Measurements from ENCODE around the gene PIEZO1. TPM values are rescaled to one million over a fixed set of nuclear protein-coding genes. Genes with fewer than 3 reads are reported as not detected.

PIEZO1 gene
- total RNA-seq, 6 experiments from 2014 or later = 238 to 293 (median 264) TPM

- Mint-ChIP-seq H3K27ac (peak overlapping the region; percentile 8; the same call in 1 of the 2 replicates), H3K4me1 (ENCODE audit: low read depth) (peaks cover 52% of the 10 kb centered on the region), H3K9me3 (no peaks in the 10 kb centered on the region), H3K27me3 (ENCODE audit: insufficient read depth) (peaks cover 2% of the 10 kb centered on the region), H3K36me3 (ENCODE audit: low read depth) (peaks cover 11% of the 10 kb centered on the region; the same call in 1 of the 2 replicates), H3K4me3 (no peak overlapping the region)
- no peak for TF ChIP-seq CTCF (IDR thresholded peaks at IDR 0.05)
- no peak for DNase-seq
Measured at GRCh38 chr16:88766975-88767374, 18.0 kb downstream of the PIEZO1 start.

GRCh38 chr16:88764913-88765349 is 20.1 kb downstream of the PIEZO1 start:
- TF ChIP-seq CTCF (IDR thresholded peaks at IDR 0.05) = no peak
- Mint-ChIP-seq H3K4me1 (ENCODE audit: low read depth) (peaks cover 46% of the 10 kb centered on the region), H3K27ac (no peak overlapping the region), H3K36me3 (ENCODE audit: low read depth) (peaks cover 11% of the 10 kb centered on the region; the same call in 1 of the 2 replicates), H3K4me3 (no peak overlapping the region; the same call in 1 of the 2 replicates), H3K27me3 (ENCODE audit: insufficient read depth) (peaks cover 2% of the 10 kb centered on the region), H3K9me3 (no peaks in the 10 kb centered on the region)
- DNase-seq = peak; percentile 56

GRCh38 chr16:88764080-88764479 is 20.9 kb downstream of the PIEZO1 start:
- H3K4me1 Mint-ChIP-seq (ENCODE audit: low read depth) = peaks cover 45% of the 10 kb centered on the region
- peaks cover 11% of the 10 kb centered on the region; the same call in 1 of the 2 replicates for H3K36me3 Mint-ChIP-seq (ENCODE audit: low read depth)
- H3K9me3 Mint-ChIP-seq = no peaks in the 10 kb centered on the region
- peaks cover 2% of the 10 kb centered on the region for H3K27me3 Mint-ChIP-seq (ENCODE audit: insufficient read depth)
- TF ChIP-seq CTCF (IDR thresholded peaks at IDR 0.05) = no peak
- no peak overlapping the region for H3K27ac Mint-ChIP-seq
- H3K4me3 Mint-ChIP-seq = no peak overlapping the region
- no peak for DNase-seq

- H3K9me3 Mint-ChIP-seq = no peaks in the 10 kb centered on the region
- H3K36me3 Mint-ChIP-seq (ENCODE audit: low read depth) = peaks cover 14% of the 10 kb centered on the region
- no peak for TF ChIP-seq CTCF (IDR thresholded peaks at IDR 0.05)
- H3K27me3 Mint-ChIP-seq (ENCODE audit: insufficient read depth) = peaks cover 2% of the 10 kb centered on the region
- H3K4me1 Mint-ChIP-seq (ENCODE audit: low read depth) = peaks cover 47% of the 10 kb centered on the region
- no peak for DNase-seq
- peak overlapping the region; percentile 42 for H3K27ac Mint-ChIP-seq
- H3K4me3 Mint-ChIP-seq = no peak overlapping the region
Measured at GRCh38 chr16:88763502-88764053, 21.4 kb downstream of the PIEZO1 start.

- Mint-ChIP-seq H3K9me3 (no peaks in the 10 kb centered on the region), H3K4me1 (ENCODE audit: low read depth) (peaks cover 51% of the 10 kb centered on the region), H3K27ac (no peak overlapping the region), H3K36me3 (ENCODE audit: low read depth) (peaks cover 16% of the 10 kb centered on the region), H3K27me3 (ENCODE audit: insufficient read depth) (peaks cover 4% of the 10 kb centered on the region), H3K4me3 (no peak overlapping the region)
- TF ChIP-seq CTCF (IDR thresholded peaks at IDR 0.05) = no peak
- no peak for DNase-seq
Measured at GRCh38 chr16:88762941-88763340, 22.1 kb downstream of the PIEZO1 start.
